Esophagus (tissue), 2 donors: ENCODE measurements around the gene SPTLC1. TPM values are rescaled to one million over a fixed set of nuclear protein-coding genes. Genes with fewer than 3 reads are reported as not detected.

Experiments
- H3K27ac ChIP-seq, 2 donors: one replicate each; pipeline ENCODE4 v1.5.1; 2013; ENCODE audit warnings: low read depth in 2 of 2, mild to moderate bottlenecking in 2 of 2, inconsistent platforms in 1 of 2, low read length in 1 of 2, moderate library complexity in 1 of 2
- H3K27me3 ChIP-seq, 2 donors: one replicate each; pipeline ENCODE4 v1.6.1; 2013; ENCODE audit warnings: low read length in 2 of 2, control low read depth in 1 of 2, mild to moderate bottlenecking in 1 of 2; ENCODE audit not compliant: insufficient read depth in 2 of 2, control insufficient read depth in 1 of 2
- H3K36me3 ChIP-seq, 2 donors: one replicate each; pipeline ENCODE4 v1.6.1; 2013; ENCODE audit warnings: low read length in 1 of 2; ENCODE audit not compliant: control insufficient read depth in 2 of 2, insufficient read depth in 2 of 2
- H3K4me1 ChIP-seq, 2 donors: one replicate each; pipeline ENCODE4 v1.6.1; 2013; ENCODE audit warnings: low read length in 1 of 2; ENCODE audit not compliant: control insufficient read depth in 2 of 2, insufficient read depth in 2 of 2
- H3K4me3 ChIP-seq, 2 donors: one replicate each; pipeline ENCODE4 v1.5.1; 2013; ENCODE audit warnings: low read length in 2 of 2, mild to moderate bottlenecking in 2 of 2, low read depth in 1 of 2, moderate library complexity in 1 of 2
- H3K9me3 ChIP-seq, 2 donors: one replicate each; pipeline ENCODE4 v1.6.1; 2013; ENCODE audit warnings: mild to moderate bottlenecking in 2 of 2, low read depth in 1 of 2, low read length in 1 of 2, moderate library complexity in 1 of 2; ENCODE audit not compliant: control insufficient read depth in 2 of 2, insufficient read depth in 1 of 2
- WGBS, 2 donors: extraction: QIAGEN DNeasy Blood & Tissue Kit; methylation state at CpG; one replicate each; pipeline ENCODE4 v1.1.7; 2013; 5-methylcytosine and 5-hydroxymethylcytosine counted together
- polyA plus RNA-seq, 2 donors: library from polyadenylated mRNA; stranded (reverse); fragments of 200-250 nt; gene quantifications; one replicate each; pipeline ENCODE4 v1.2.3, GENCODE V29; 2013
- donor health status: healthy with polysubstance abuse.
- donor health status: Bipolar disorder and iron deficiency.

The SPTLC1 gene
- polyA plus RNA-seq, 2 donors: 53.9 to 57.1 TPM

DNA sequence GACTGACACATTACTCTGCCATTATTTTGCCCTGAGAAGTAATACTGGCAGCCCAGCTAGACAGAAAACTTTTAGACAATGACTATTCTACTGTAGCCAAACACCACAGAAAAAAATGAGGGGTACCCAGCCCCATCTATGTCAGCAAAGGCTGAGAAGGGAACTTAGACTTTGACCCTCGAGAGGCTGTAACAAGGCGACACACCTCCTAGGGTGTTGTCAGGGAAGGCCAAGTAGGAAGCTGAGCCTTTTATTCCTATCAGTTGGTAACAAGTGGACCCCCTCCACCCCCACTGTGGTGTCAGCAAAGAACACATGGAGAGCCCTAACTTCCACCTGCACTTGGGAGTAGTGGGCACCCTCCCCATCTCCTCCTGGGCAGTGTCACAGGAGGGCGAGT is 55.6 kb downstream of the SPTLC1 start:
- no peak overlapping the region for H3K27ac ChIP-seq

DNA sequence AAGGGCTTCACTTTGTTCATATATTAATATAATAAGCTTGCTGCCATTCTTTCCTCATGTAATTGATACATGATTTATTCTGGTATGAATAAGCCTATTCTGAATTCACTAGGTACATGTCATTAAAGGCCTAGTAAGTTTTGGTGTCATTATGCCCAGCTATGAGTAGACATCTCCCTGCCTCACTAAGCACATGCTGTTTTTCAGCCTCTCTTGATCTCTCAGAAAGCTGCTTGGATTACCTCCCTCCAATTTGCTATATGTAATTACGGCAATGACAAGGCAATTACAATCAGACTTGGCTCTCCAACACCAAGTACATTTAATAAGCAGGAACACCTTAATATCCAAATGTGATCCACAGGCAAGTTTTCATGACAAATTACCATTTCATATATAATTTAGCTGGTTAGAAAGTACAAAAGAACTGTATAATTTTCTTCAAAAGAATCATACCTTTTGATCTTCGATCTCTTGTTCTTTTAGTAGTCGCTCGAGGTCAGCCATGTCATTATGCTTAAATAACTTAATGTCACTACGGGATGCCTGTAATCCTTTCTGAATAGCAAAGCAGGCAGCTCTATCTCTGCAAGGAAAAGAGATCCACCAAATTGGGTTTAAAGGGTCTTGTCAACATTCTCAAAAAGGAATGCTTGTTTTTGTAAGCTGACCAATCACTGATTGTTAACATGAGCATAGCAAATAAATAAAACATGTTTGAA is 56.3 kb downstream of the SPTLC1 start:
- H3K4me3 ChIP-seq: no peak overlapping the region
- H3K4me1 ChIP-seq: no peaks in the 10 kb centered on the region
- H3K27ac ChIP-seq: no peak overlapping the region
- H3K27me3 ChIP-seq: no peaks in the 10 kb centered on the region
- WGBS, 2 donors: 89 to 93% methylated on average over 5 of the region's 5 CpGs
- H3K9me3 ChIP-seq: no peaks in the 10 kb centered on the region
- peaks cover 0 to 12% of the 10 kb centered on the region in 2 donors for H3K36me3 ChIP-seq

More for the DNA sequence above, 55.6 kb downstream of the SPTLC1 start:
- peaks cover 0 to 10% of the 10 kb centered on the region in 2 donors for H3K36me3 ChIP-seq
- 95 to 98% methylated on average over 3 of the region's 3 CpGs for WGBS, 2 donors
- H3K27me3 ChIP-seq: no peaks in the 10 kb centered on the region
- no peaks in the 10 kb centered on the region for H3K4me1 ChIP-seq
- H3K9me3 ChIP-seq: no peaks in the 10 kb centered on the region
- H3K4me3 ChIP-seq: no peak overlapping the region

GRCh38 chr9:92058026-92058425 is 57.2 kb downstream of the SPTLC1 start:
- Histone ChIP-seq H3K4me1 (no peaks in the 10 kb centered on the region), H3K36me3 (peaks cover 0 to 12% of the 10 kb centered on the region in 2 donors), H3K9me3 (no peaks in the 10 kb centered on the region), H3K27ac (no peak overlapping the region), H3K4me3 (no peak overlapping the region), H3K27me3 (no peaks in the 10 kb centered on the region)

DNA sequence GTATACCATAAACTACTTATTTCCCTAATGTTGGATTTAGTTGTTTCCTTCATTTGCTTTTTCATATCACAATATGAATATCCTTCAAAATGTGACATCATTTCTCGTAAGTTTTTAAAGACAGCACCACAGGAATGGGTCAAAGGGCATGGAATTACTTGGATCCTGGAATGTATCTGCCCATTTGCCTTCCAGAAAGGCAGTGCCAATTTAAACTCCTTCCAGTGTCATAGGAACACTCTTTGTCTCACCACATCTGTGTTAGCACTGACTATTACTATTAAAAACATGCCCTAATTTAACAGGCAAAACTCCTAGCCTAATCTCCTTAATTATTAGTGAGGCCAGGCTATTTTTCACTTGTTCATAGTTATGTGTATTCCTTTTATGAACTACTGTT is 58.0 kb downstream of the SPTLC1 start:
- Histone ChIP-seq H3K27me3 (no peaks in the 10 kb centered on the region), H3K36me3 (peaks cover 0 to 12% of the 10 kb centered on the region in 2 donors), H3K4me3 (no peak overlapping the region), H3K27ac (no peak overlapping the region), H3K4me1 (no peaks in the 10 kb centered on the region), H3K9me3 (no peaks in the 10 kb centered on the region)
- WGBS, 2 donors: 89 to 92% methylated on average over 1 of the region's 1 CpG

DNA sequence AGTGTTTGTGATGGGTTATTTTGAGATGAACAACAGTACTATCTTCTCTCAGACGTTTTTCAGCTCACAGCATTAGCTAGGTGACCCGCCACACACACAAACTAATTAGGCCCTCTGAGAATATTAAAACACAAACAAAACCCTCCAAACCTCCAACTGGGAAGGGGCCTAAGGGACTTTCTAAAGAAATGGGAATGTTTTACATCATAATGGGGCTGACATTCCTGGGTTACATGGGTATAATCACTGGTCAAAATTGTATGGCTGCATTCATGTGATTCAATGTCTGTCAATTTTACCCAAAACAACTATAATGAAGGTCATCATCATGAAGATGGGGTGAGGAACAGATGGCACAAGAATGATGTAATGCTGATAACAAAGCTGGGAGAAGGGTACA is 59.6 kb downstream of the SPTLC1 start:
- Histone ChIP-seq H3K4me1 (no peaks in the 10 kb centered on the region), H3K36me3 (peaks cover 0 to 14% of the 10 kb centered on the region in 2 donors)
- WGBS, 2 donors: 75 to 84% methylated on average over 2 of the region's 2 CpGs

GRCh38 chr9:92048924-92049625 is 66.1 kb downstream of the SPTLC1 start:
- Histone ChIP-seq H3K27ac (no peak overlapping the region), H3K9me3 (no peaks in the 10 kb centered on the region), H3K4me3 (no peak overlapping the region), H3K4me1 (no peaks in the 10 kb centered on the region), H3K27me3 (no peaks in the 10 kb centered on the region), H3K36me3 (peaks cover 4 to 17% of the 10 kb centered on the region in 2 donors)
- WGBS, 2 donors: 93 to 95% methylated on average over 12 of the region's 12 CpGs

More for the DNA sequence above, 59.6 kb downstream of the SPTLC1 start:
- Histone ChIP-seq H3K9me3 (no peaks in the 10 kb centered on the region), H3K27ac (no peak overlapping the region), H3K27me3 (no peaks in the 10 kb centered on the region), H3K4me3 (no peak overlapping the region)

DNA sequence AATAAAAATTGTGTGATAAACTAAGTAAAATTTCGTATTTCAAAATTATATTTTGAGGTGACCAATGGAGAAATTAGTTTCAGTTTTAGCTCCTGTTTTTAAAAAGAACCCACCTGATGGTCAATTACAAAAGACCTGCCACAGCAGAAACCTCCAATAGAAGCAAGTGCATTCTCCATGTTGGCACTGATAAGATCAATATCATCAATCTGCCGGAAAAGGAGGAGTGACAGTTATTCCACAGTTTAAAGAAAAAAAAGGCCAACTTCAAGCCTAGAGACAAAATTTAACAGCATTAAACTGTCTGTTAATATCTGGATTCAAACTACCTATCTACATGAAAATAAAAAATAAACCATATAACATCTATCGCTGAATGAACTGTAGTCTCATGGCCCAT is 67.7 kb downstream of the SPTLC1 start:
- Histone ChIP-seq H3K4me3 (no peak overlapping the region), H3K27me3 (no peaks in the 10 kb centered on the region), H3K36me3 (peaks cover 8 to 25% of the 10 kb centered on the region in 2 donors), H3K4me1 (no peaks in the 10 kb centered on the region), H3K27ac (no peak overlapping the region), H3K9me3 (no peaks in the 10 kb centered on the region)
- 91 to 95% methylated on average over 3 of the region's 3 CpGs for WGBS, 2 donors

GRCh38 chr9:92046676-92047075 is 68.5 kb downstream of the SPTLC1 start:
- no peaks in the 10 kb centered on the region for H3K4me1 ChIP-seq
- H3K4me3 ChIP-seq: no peak overlapping the region
- no peaks in the 10 kb centered on the region for H3K9me3 ChIP-seq
- H3K36me3 ChIP-seq: peaks cover 8 to 25% of the 10 kb centered on the region in 2 donors
- 66% methylated on average over 3 of the region's 3 CpGs for WGBS, 2 donors
- H3K27ac ChIP-seq: peak overlapping the region in 1 of 2 donors; percentile 33
- H3K27me3 ChIP-seq: no peaks in the 10 kb centered on the region

- Histone ChIP-seq H3K4me3 (no peak overlapping the region), H3K27ac (no peak overlapping the region), H3K4me1 (no peaks in the 10 kb centered on the region), H3K27me3 (no peaks in the 10 kb centered on the region), H3K36me3 (peaks cover 6 to 21% of the 10 kb centered on the region in 2 donors), H3K9me3 (no peaks in the 10 kb centered on the region)
- 89 to 93% methylated on average over 2 of the region's 2 CpGs for WGBS, 2 donors
Measured at GRCh38 chr9:92044936-92045335, 70.3 kb downstream of the SPTLC1 start.
